ENCODE data around the gene CAT.

CAT gene

DNA sequence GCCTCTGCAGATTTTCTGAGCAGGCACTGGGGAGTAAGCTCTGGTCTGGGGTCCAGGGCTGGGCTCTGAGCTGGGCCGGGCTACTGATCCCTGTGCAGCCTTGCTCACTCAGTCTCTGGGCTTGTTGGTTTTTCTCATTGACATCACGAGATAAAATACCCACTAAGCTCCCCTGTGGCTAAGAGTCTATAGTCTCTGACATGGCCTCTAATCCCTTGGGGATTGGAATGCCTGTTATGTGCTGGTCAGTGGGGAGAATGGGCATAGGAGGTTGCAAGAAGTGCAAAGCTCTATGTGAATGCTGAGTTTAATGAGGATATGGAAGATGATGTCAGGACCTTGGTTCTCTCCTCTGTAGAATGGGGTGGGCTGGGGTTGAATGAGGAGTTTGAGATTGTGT is 51.6 kb downstream of the CAT start:
- no peak for TF ChIP-seq CTCF (IDR thresholded peaks at IDR 0.05; ENCODE audit: low read length, missing control alignments)
- no peak for DNase-seq (ENCODE audit: low read depth)
- H3K4me3 ChIP-seq (replicated peaks; ENCODE audit: low read depth, low read length) = no peak overlapping the region

- TF ChIP-seq CTCF (IDR thresholded peaks at IDR 0.05; ENCODE audit: low read length, missing control alignments) = peak; percentile 69
- no peak overlapping the region for H3K4me3 ChIP-seq (replicated peaks; ENCODE audit: low read depth, low read length)
- peak; percentile 71 for DNase-seq (ENCODE audit: low read depth)
These were observed 54.2 kb downstream of the CAT start for GRCh38 chr11:34492806-34493414.

- H3K4me3 ChIP-seq (replicated peaks; ENCODE audit: low read depth, low read length) = no peak overlapping the region
- TF ChIP-seq CTCF (IDR thresholded peaks at IDR 0.05; ENCODE audit: low read length, missing control alignments) = no peak
- no peak for DNase-seq (ENCODE audit: low read depth)
These were observed 54.7 kb downstream of the CAT start for GRCh38 chr11:34493468-34493867.

- no peak overlapping the region for H3K4me3 ChIP-seq (replicated peaks; ENCODE audit: low read depth, low read length)
- no peak for DNase-seq (ENCODE audit: low read depth)
- TF ChIP-seq CTCF (IDR thresholded peaks at IDR 0.05; ENCODE audit: low read length, missing control alignments) = no peak
These were observed 55.3 kb downstream of the CAT start for GRCh38 chr11:34493926-34494595.

DNA sequence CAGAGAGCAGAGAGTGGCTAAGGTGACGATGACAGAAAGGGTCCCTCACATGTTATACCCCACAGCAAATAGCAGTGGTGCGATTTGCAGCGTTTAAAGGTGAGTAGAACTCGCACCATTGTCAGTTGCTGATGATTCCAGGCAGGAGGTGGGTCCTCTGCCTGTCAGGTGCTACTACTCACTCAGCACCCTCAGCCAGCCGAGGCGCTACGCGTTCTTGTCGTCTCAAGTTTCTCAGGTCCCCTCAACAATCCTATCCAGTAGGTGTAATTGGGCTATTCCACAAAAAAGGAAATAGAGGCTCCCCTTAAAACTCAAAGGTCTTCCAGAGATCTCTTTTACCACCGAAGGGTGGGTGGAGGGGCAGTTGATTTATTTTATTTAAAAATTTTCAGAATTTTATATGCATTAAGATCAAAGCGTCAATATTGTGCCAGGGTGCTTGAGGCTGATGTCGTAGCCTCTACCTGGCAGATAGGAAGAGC is 56.5 kb downstream of the CAT start:
- no peak for TF ChIP-seq CTCF (IDR thresholded peaks at IDR 0.05; ENCODE audit: low read length, missing control alignments)
- DNase-seq (ENCODE audit: low read depth) = no peak

GRCh38 chr11:34495724-34496377 is 57.1 kb downstream of the CAT start:
- no peak for DNase-seq (ENCODE audit: low read depth)
- TF ChIP-seq CTCF (IDR thresholded peaks at IDR 0.05; ENCODE audit: low read length, missing control alignments) = no peak
- H3K4me3 ChIP-seq (replicated peaks; ENCODE audit: low read depth, low read length) = no peak overlapping the region

More for the DNA sequence above, 56.5 kb downstream of the CAT start:
- no peak overlapping the region for H3K4me3 ChIP-seq (replicated peaks; ENCODE audit: low read depth, low read length)
